ENCODE data around the gene LGR6. TPM values are rescaled to one million over a fixed set of nuclear protein-coding genes. Genes with fewer than 3 reads are reported as not detected.
"Not testable (repeated sequence)": the region's sequence is repeated elsewhere in the genome, so short reads cannot be mapped to it uniquely, and the experiment has no call there.

LGR6 gene
- total RNA-seq, 4 donors from 2014 or later, result 0.12 to 2.8 (median 0.48) TPM

DNA sequence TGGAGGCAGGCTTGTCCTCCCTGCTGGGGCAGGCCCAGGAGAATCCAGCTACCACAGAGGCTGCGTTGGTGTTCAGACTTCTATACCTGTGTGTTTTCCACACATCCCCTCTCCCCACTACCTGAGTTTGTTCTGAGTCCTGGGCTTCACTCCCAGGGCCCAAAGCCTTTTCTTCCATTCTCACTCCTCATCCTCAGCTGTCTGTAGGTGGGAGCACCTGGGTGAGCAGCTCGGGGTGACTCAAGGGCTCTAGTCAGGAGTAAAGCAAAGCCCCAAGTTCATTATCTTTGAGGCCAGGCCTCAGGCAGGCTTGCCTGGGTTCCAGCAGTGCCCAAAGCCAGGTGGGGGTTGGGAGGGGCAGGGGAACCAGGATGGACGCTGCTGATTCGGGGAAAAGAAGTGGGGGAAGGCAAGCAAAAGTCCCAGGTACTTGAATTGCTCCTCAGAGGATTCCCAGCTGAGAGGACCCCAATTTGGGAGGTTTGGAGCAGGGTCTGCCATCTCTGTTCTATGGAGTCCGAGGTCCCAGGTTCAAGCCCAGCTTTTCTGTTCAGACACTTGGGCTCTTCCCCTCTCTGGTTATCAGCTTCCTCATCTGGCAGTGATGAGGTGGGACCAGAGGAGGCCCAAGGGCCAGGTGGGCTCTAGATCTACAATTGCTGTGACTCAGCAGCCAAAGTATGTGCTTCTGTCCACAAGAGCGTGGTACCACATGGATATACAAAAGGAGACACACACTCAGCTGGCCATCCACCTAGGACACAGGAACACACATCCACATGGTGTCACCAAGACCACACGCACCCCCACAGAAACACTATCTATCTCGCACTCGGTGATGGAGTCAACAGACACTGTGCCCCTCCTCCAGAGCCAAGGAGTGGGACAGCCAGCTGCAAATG is 27.4 kb upstream of the LGR6 start:
- Histone ChIP-seq H3K36me3 (no peaks in the 10 kb centered on the region), H3K4me1 (peaks cover 0 to 8% (median 5%) of the 10 kb centered on the region in 3 donors), H3K4me3 (no peak overlapping the region), H3K27me3 (peaks cover 7% of the 10 kb centered on the region), H3K27ac (no peak overlapping the region), H3K9me3 (no peaks in the 10 kb centered on the region)
- no peak for TF ChIP-seq POLR2A (IDR thresholded peaks at IDR 0.05)
- TF ChIP-seq POLR2AphosphoS5 (IDR thresholded peaks at IDR 0.05), result no peak
- ATAC-seq, result no peak
- WGBS, 2 donors (ENCODE audit: low coverage in 1 of 2), result 90% methylated on average over 2 of the region's 9 CpGs; no CpG with 5 or more reads in 1 of the 2 donors

DNA sequence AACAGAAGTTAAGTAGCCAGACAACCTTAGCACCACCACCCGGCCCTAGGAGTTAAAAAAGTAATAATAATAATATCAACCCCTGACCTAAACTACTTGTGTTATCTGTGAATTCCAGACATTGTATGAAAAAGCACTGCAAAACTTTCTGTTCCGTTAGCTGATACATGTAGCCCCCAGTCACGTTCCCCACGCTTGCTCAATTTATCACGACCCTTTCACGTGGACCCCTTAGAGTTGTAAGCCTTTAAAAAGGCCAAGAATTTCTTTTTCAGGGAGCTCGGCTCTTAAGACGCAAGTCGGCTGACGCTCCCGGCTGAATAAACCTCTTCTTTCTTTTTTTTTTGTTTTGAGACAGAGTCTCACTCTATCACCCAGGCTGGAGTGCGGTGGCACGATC is 26.5 kb upstream of the LGR6 start:
- WGBS, 2 donors (ENCODE audit: low coverage in 1 of 2), result 67 to 71% methylated on average over 11 to 13 of the region's 13 CpGs
- H3K27me3 ChIP-seq, H3K4me1 ChIP-seq, H3K27ac ChIP-seq, ATAC-seq, H3K4me3 ChIP-seq, H3K9me3 ChIP-seq, H3K36me3 ChIP-seq: not testable (repeated sequence)

DNA sequence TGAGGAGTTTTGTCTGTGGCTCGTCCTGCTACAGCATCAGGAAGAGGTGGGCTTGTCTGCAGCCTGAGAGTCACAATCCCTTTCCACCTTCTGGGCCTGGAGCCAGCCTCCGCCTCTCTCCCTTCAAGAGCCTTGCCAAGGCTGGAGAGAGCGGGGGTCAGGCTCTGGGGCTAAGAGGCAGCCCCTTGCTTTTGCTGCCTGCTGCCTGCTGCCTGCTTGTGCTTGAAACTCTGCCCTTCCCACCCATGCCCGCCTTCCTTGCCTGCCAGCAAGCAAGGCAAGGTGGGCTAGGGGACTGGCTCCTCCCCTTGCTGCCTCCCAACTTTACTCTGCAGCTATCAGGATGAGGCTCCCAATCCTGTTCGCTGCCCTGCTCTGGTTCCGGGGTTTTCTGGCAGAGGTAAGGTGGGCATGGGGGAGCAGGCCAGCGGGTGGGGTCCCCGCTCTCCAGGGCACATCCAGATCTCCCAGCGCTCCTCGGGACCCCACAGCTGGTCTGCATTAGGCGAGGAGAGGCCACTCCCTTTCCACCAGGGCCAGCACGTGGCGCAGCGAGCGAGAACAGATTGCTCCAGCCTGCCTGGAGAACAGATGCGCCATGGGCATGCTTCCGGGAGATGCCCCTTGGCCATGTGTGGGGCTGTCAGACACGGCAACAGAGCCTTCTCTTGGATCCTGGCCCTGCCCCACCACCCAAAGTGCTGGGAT is 25.7 kb upstream of the LGR6 start:
- no peaks in the 10 kb centered on the region for H3K36me3 ChIP-seq
- H3K27ac ChIP-seq, result no peak overlapping the region
- H3K4me1 ChIP-seq, result peaks cover 0 to 8% (median 5%) of the 10 kb centered on the region in 3 donors
- H3K9me3 ChIP-seq, result no peaks in the 10 kb centered on the region
- H3K27me3 ChIP-seq, result peaks cover 7% of the 10 kb centered on the region
- 38 to 73% methylated on average over 1 to 2 of the region's 18 CpGs for WGBS, 2 donors (ENCODE audit: low coverage in 1 of 2)
- TF ChIP-seq POLR2AphosphoS5 (IDR thresholded peaks at IDR 0.05) (no peak), POLR2A (IDR thresholded peaks at IDR 0.05) (no peak), EP300 (IDR thresholded peaks at IDR 0.05) (no peak)
- TF ChIP-seq, protein P1, sequence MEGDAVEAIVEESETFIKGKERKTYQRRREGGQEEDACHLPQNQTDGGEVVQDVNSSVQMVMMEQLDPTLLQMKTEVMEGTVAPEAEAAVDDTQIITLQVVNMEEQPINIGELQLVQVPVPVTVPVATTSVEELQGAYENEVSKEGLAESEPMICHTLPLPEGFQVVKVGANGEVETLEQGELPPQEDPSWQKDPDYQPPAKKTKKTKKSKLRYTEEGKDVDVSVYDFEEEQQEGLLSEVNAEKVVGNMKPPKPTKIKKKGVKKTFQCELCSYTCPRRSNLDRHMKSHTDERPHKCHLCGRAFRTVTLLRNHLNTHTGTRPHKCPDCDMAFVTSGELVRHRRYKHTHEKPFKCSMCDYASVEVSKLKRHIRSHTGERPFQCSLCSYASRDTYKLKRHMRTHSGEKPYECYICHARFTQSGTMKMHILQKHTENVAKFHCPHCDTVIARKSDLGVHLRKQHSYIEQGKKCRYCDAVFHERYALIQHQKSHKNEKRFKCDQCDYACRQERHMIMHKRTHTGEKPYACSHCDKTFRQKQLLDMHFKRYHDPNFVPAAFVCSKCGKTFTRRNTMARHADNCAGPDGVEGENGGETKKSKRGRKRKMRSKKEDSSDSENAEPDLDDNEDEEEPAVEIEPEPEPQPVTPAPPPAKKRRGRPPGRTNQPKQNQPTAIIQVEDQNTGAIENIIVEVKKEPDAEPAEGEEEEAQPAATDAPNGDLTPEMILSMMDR (IDR thresholded peaks at IDR 0.05), result no peak
- no peak overlapping the region for H3K4me3 ChIP-seq
- ATAC-seq, result peak; percentile 32

DNA sequence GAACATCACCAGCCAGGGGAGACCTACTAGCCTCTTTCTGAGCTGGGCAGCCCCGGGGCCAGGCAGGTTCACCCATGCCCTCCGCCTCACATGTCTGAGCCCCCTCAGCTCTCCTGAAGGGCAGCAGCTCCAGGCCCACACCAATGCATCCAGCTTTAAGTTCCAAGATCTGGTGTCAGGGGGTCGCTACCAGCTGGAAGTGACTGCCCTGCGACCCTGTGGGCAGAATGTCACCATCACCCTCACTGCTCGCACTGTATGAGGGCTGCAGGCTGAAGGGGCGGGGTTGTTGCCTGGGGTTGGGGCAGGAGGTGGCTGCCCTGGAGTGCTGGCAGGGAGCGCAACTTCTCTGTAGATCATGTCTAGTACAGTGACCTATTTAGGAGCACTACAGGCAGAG is 24.7 kb upstream of the LGR6 start:
- H3K27ac ChIP-seq, result no peak overlapping the region
- ATAC-seq, result no peak

DNA sequence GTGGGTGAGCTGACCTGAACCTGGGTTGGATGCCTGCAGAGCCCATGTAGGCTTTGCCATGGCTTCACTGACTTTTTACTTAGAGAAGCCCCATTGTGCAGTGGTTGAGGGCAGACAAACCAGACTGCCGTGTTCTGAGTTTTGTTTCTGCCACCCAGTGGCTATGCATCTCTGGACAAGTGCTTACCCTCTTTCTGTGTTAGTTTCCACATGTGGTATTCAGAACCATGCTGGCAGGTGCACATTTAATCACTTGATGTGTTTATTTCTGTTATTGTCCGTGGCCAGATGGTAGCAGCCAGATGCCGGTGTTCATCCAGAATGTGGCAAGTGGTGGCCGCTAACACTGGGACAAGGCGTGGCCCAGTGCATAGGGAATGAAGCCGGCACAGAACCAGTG is 22.9 kb upstream of the LGR6 start:
- Histone ChIP-seq H3K9me3 (no peaks in the 10 kb centered on the region), H3K27me3 (peaks cover 7% of the 10 kb centered on the region), H3K4me3 (no peak overlapping the region), H3K36me3 (no peaks in the 10 kb centered on the region), H3K27ac (no peak overlapping the region), H3K4me1 (peaks cover 0 to 8% (median 5%) of the 10 kb centered on the region in 3 donors)
- no peak for TF ChIP-seq EP300 (IDR thresholded peaks at IDR 0.05)
- no peak for TF ChIP-seq POLR2A (IDR thresholded peaks at IDR 0.05)
- TF ChIP-seq, protein P1 (IDR thresholded peaks at IDR 0.05), result no peak
- no peak for TF ChIP-seq POLR2AphosphoS5 (IDR thresholded peaks at IDR 0.05)
- WGBS, 2 donors (ENCODE audit: low coverage in 1 of 2), result 83 to 88% methylated on average over 1 to 5 of the region's 6 CpGs
- no peak for ATAC-seq

More for the DNA sequence above, 24.7 kb upstream of the LGR6 start:
- 67% methylated on average over 4 of the region's 7 CpGs; no CpG with 5 or more reads in 1 of the 2 donors for WGBS, 2 donors (ENCODE audit: low coverage in 1 of 2)
- peaks cover 7% of the 10 kb centered on the region for H3K27me3 ChIP-seq
- no peaks in the 10 kb centered on the region for H3K36me3 ChIP-seq
- TF ChIP-seq EP300 (IDR thresholded peaks at IDR 0.05) (no peak), POLR2A (IDR thresholded peaks at IDR 0.05) (no peak), POLR2AphosphoS5 (IDR thresholded peaks at IDR 0.05) (no peak)
- TF ChIP-seq, protein P1 (IDR thresholded peaks at IDR 0.05), result no peak
- no peaks in the 10 kb centered on the region for H3K9me3 ChIP-seq
- peaks cover 0 to 8% (median 5%) of the 10 kb centered on the region in 3 donors for H3K4me1 ChIP-seq
- H3K4me3 ChIP-seq, result no peak overlapping the region

Data from gastroesophageal sphincter (tissue), 4 donors.